ENCODE data around the gene RACGAP1.

RACGAP1 gene, protein sequence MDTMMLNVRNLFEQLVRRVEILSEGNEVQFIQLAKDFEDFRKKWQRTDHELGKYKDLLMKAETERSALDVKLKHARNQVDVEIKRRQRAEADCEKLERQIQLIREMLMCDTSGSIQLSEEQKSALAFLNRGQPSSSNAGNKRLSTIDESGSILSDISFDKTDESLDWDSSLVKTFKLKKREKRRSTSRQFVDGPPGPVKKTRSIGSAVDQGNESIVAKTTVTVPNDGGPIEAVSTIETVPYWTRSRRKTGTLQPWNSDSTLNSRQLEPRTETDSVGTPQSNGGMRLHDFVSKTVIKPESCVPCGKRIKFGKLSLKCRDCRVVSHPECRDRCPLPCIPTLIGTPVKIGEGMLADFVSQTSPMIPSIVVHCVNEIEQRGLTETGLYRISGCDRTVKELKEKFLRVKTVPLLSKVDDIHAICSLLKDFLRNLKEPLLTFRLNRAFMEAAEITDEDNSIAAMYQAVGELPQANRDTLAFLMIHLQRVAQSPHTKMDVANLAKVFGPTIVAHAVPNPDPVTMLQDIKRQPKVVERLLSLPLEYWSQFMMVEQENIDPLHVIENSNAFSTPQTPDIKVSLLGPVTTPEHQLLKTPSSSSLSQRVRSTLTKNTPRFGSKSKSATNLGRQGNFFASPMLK

DNA sequence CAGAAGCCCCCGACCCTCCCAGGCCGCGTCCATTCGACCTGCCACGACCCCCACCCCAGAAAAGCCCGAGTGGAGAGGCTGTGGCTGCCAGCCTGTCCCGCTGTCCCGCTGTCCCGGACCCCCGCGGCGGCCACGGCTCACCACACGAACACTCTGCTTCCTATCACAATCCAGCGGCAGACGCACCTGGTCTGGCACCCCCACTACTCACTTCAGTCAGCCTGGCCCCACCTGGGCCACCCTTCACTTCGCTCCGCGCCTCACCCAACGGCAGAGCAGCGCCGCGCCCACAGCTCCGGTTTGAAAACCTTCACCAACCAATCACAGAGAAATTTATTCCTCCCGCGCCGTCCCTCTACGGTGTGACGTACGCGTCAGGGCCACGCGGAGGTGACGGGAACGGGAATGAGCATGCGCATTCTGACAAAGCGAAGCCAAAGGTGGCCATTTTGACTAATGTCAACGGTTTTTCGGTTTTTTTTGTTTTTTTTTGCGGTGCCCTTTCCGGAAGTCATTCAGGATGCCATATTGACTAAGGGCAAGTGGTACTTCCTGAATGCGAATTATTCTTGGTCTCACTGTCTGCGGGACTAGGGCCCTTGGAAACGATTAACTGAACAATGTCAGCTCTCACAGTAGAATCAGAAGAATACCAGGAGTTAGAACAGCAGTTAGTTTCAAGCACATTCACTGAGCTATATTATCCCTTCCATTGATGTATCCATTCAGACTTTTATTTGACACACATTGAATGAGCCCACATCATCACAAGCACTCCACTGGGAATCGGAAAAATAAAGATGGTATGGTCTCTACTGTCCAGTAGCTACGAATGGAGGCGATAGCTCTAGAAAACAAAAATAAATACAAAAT lies at the start of gene RACGAP1:
Gene RACGAP1 (minus strand): TSS at position 308 of the 873 bp plus-strand sequence. CDS start 8,779 bp downstream, outside the sequence.
- DNase-seq, result peak; percentile 98

DNA sequence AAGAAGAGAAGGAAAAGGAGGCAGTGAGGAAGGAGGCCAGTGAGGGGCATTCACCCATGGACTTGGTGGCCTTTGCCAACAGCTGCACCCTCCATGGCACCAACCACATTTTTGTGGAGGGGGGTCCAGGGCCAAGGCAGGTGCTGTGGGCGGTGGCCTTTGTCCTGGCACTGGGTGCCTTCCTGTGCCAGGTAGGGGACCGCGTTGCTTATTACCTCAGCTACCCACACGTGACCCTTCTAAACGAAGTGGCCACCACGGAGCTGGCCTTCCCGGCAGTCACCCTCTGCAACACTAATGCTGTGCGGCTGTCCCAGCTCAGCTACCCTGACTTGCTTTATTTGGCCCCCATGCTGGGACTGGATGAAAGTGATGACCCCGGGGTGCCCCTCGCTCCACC lies 48.4 kb upstream of the RACGAP1 start:
- DNase-seq, result no peak

DNA sequence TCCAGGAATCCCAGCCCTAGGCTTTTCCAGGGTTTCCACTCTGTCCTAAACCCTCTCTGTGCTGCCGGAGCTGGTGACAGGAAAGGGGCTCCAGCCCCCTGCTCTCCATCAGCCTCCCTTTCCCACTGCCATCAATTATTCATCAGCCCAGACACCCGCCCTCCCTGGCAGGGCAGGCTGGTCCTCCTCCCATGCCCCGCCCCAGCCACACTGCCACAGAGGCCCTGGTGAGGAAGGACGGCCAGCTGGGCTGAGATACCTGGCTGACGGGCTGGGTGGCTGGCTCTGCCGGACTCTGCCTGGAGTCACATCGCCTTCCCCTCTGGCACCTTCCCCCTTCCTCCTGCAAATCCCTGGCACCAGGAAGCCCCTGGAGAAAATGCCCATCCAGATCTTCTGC lies 47.9 kb upstream of the RACGAP1 start:
- no peak for DNase-seq

DNA sequence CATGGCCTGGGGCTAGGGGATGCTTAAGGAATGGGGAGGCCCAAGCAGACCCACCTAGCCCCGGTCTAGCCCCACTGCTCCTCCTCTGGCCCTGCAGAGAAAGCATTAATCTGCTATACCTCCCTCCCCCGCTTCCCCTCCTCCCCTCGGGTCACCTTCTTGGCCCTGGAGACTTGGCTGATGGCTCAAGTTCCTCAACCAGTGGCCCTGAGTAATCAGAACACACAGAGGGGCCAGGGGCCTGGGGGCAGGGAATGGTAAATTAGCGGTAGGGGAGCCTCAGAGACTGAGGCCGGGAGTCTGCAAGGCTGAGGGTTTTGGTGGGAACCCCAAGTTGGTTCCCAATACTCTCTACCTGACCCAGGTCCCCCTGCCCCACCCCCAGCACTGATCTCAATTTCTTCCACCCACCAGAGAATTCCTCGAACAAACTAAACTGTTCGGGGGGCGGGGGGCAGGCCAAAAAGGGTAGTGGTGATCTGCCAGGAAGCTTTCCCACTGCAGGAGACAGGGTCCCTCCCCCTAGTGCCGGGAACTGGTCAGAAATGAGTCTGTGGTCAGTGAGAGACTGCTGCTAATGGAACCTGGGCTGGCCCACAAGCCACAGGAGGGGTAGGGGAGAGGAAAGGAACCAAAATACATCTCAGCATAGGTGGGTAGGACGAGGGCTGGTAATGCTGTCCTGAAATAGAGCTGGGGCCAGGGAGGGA lies 47.1 kb upstream of the RACGAP1 start:
- no peak for DNase-seq

DNA sequence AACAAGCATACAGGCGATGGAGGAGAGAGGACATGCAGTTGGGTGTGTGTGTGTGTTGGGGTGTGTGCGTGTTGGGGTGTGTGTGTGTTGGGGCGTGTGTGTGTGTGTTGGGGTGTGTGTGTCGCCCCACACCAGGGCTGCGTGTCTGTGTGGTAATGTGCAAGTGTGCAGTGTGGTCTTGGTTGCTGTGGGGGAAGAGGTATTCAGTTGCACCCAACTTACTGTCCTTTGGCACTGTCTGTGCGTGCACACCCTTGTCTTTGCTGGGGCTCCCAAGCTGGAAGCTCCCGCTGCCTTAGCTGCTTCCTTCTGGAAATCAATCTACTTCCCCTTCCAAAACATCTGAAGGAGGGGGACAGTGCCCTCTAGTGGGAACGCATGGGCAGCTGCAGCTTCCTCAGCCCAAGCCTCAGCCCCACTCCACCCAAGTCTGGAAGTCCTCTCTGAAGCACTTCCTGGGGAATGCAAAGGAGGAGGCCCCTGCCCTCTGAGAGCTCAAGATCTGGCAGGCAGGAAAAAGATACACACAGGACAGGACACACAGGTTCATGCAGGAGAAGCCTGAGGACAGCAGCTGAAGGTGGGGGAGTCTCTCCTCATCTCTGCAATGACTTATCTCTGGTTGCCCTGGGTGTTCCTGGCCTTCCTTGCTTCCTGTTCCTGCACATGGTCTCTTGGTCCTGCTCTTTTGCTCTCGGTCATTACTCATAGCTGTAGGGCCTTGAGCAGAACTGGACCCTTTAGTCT lies 45.2 kb upstream of the RACGAP1 start:
- peak; percentile 61 for DNase-seq

DNA sequence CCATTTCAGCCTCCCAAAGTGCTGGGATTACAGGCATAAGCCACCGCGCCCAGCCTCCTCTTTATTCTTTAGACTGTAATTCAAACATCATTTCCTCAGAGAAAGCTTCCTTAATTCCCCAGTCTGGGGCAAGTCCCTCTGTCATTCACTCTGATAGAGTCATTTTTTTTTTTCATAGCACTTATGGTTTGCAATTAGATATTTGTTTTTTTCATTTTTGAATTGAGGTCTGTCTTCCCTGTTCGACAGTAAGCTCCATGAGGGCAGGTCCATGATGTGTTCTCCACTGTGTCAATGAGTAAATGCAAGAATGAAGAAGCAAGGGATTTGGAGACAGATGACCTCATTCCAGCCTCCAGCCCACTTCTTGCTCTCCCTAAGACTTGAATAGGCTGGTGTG lies 44.2 kb upstream of the RACGAP1 start:
- no peak for DNase-seq

DNA sequence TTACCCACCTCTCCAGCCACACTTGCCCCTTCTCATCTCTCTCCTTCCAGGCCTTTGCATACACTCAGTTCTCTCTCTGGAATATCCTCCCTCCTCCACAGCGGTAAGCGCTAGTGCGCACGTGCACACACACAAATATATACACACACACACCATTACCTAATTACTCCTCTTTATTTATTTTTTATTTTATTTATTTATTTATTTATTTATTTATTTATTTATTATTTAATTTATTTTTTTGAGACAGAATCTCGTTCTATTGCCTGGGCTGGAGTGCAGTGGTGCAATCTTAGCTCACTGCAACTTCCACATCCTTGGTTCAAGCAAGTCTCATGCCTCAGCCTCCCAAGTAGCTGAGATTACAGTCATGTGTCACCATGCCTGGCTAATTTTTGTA lies 43.8 kb upstream of the RACGAP1 start:
- DNase-seq, result no peak

DNA sequence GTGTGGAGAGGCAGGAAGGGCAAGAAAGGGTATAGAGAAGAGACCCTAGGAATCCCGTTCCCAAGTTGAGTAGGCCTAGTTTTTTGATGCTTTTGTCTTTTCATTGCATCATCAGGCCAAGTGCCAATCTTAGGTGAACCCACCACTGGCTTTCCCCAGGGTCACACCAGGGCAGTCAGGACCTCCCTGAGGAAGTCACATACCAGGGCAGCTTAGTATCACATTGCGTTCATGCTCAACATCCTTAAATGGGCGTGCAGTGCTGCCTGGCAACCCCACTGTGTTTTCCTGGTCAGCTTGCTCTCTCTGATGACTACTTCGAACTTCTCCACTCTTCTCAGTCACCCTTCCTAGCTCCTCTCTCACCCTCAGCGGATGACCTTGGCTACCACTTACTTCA lies 41.1 kb upstream of the RACGAP1 start:
- no peak for DNase-seq

DNA sequence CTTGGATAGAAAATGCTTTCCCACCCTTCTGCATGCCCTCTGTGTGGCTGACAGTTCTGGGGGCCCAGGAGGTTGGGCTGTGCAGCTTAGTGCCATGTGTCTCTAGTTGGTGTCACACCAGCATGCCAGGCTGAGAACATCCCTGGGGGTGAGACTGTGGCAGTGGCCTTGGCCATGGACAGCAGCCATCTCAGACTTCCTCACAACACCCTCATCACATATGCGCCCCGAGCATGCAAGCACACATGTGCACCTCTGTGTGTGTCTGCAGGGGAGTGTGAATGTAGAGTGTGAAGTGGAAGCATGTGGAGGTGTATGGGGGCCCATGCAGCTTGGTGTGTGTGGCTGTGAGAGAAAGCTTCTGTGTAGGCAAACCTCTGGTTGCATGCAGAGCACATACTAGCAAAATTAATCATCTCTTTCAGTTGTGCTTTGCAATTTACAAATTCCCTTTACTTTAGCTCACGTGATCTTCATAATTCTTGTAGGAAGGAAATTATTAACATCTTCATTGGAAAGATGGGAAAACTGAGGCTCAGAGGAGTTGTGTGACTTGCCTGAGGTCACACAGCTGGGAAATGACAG lies 40.5 kb upstream of the RACGAP1 start:
- no peak for DNase-seq

DNA sequence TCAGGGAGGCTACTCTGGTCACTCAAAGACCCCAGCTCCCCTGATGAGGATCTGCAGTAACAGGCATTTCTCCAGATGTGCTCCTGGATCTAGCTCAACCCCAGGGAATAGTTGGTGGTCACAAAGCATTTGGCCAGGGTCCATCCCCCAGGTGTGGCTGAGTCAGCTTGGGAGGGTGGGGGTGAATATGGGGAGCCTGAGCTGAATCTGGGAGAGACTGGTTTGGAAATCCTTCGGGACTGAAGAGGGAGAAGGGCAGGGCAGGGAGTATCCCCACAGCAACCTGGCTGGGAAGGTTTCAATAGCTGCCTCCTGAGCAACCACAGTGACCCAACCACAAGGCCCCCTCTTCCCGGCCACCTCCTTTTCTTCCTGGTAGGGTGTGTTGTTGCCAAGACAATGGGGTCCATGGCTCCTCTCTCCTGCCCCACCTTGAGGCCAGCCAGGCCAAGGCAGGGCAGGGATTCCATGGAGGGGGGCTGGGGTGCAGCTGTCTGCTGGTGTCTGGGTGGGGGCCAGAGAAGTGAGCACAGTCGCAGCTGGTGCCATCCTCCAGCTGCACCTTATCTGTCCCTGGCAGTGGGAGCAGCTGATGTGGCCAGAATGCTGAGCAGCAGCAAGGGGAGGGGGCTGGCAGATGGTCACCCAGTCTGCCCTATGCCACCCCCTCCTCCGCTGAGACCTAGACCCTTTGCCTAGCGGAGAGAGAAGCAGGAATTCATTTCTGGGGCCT lies 37.6 kb upstream of the RACGAP1 start:
- no peak for DNase-seq

DNA sequence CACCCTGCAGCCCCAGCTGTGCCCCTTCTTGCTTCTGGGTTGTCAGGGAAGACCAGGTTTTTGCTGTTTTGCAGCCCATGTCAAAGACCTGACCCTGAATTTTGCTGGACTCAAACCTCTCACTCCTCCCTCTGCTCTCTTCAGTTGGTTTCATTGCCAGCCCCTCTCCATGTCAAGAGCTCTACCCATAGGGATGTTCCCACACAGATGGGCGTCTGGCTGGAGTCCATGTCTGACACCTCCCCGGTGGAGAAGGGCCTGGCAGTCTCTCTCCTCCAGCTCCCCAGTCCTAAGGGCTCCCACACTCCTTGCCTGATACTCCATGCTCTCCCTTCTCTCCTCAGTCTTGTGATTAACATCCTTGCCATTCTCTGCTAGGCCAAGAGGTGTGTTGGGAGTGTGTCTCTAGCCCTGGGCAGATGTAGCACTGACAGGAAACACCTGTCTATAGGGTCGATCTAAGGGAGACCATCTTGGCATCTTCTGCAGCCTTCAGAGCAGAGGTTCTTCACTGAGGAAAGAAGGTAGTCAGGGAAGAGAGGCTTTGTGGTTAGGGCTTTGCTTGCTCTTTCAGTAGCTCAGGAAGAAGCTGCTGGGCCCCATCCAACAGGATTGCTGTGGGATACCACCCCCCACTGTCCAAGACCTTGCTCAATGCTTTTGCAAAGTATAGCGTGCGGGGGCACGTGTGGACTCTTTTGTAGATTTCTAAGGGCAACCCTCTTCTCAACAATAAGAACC lies 36.8 kb upstream of the RACGAP1 start:
- no peak for DNase-seq

DNA sequence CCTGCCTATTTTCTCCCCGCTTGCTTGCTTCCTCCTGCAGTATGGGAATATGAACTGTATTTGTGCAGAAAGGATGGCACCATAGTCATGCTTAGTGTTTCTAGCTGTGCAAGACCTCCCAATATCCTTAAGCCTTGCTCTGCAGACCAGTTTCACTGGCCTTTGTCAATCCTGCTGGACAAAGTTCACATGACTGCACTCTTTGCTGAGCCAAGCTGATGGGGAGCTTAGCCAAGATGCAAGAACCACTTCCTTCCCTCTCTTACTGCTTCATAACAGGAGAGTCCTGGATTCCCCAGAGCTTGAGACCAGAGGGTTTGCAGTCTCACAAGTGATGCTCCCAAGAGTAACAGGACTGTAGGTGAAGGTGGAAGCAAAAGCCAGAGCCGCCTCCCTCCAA lies 35.9 kb upstream of the RACGAP1 start:
- no peak for DNase-seq

DNA sequence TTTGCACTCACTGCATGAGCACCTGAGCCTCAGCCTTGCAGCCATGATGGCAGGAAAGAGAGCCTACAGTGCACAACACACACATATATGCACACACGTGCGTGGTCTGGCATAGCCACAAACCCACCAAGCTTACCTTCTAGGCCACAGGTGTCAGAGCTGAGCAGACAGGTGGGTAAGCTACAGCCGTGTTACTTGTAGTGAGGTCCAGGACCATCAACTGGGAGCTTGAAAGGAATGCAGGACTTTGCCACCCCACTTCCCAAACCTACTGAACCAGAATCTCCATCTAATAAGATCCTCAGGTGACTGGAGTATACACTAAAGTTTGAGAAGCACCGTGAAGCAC lies 34.8 kb upstream of the RACGAP1 start:
- no peak for DNase-seq

DNA sequence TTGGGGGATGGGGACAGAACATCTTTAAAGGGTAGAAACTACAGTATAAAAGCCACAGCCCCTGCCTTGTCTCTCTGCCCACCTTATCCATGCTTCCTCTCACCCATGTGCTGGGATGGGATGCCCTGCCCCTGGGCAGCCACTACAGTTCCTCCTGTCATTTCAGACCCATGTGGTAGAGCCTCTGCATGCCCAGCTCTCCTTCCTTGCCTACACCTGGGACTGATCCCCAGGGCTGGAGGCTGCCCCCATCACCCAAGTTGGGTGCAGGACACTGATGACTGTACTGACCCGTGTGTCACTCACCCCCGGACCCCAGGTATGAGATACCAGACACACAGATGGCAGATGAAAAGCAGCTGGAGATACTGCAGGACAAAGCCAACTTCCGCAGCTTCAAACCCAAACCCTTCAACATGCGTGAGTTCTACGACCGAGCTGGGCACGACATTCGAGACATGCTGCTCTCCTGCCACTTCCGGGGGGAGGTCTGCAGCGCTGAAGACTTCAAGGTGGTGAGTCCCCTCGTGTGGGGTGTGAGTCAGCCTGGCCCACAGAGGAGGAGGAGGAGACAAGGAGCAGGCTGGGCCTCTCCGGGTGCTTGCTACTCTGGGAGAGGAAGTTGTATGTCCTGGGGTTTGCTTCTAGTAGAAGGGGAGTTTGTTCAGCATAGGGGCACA lies 34.3 kb upstream of the RACGAP1 start:
- DNase-seq, result peak; percentile 48

DNA sequence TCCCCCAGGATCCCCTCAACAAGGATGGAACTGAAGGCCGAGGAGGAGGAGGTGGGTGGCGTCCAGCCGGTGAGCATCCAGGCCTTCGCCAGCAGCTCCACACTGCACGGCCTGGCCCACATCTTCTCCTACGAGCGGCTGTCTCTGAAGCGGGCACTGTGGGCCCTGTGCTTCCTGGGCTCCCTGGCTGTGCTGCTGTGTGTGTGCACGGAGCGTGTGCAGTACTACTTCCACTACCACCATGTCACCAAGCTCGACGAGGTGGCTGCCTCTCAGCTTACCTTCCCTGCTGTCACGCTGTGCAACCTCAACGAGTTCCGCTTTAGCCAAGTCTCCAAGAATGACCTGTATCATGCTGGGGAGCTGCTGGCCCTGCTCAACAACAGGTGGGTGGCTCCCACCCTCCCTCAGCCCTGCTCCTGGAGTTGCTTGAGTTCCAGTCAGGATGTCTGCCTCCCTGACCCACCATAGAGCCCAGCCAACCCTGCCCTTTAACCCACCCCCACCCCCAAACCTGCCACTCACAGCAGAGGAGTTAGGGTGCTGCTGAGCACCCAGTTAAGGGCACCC lies 33.5 kb upstream of the RACGAP1 start:
- DNase-seq, result no peak

DNA sequence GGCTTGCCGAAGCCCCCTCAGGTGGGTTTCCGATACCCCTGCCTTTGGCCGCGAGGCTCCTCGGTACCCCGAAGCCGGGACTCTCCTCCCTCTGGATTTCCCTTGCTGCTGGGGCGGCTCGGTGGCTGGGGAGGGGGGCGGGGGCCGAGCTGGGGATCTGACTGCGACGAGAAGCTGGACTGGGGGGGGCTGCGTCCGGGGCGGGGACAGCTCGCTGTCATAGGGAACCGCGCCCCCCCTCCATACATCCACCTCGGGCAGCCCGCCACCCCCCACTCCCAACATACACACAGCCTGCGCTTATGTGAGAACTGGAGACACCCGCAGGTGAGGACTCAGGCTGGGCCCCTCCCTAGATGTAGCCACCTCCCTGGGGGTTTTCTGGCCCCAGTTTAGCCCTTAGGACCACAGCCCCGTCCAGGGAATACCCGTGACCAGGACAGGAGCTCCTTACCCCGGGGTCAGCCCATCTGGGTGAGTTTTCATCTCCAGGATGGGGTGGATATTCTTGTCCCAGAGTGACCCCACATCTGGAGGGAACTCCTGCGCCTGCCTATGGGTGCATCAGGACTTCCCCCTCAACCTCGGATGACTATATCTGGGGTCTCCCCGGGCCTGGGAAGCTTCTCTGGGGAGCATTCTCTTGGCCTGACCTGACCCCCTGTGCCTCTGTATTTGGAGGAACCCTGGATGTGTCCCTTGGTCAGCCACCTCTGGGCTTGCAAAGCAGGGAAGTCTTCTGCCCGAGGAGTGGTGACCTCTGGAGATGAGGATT lies 32.8 kb upstream of the RACGAP1 start:
- no peak for DNase-seq

DNA sequence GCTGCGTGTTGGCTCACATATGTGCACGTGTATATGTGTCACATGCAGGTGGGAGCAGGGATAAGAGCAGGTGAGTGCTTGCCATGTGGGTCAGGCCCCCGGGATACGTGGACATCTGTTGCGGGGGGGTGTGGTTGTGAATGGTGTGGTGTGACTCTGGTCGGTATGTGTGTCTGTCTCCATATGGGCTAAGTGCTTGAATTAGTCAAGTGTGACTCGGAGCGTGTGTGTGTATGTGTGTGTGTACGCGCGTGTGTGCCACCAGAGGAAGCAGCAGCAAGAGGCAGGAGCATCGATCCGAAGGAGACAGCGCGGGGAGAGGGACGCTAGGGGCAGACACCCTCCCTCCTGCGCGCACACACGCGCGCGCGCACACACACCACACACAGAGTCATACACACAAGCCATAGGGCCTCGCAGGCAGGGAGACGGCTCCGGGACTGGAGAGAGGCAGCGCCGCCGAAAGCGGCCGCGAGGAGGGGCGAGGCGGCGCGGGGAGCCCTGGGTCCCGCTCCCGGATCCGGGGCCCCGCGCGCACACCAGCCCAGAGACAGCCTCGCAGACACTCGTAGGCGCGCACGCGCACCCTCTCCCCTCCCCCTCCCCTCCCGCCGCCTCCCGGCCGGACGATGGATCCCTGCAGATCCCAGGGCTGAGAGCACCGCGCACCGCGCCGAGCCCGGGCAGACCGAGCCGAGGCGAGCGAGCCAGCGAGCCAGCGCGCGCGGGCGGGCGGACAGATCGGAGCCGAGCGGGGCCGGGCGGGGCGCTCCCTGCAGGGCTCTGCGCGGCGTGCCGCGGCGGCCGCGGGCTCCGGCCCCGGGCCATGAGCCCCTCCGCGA lies 31.9 kb upstream of the RACGAP1 start, which contains the start of gene ASIC1:
Gene ASIC1 (plus strand): TSS at position 597 of the 842 bp plus-strand sequence. CDS start 1,171 bp downstream, outside the sequence.
- peak; percentile 20 for DNase-seq

DNA sequence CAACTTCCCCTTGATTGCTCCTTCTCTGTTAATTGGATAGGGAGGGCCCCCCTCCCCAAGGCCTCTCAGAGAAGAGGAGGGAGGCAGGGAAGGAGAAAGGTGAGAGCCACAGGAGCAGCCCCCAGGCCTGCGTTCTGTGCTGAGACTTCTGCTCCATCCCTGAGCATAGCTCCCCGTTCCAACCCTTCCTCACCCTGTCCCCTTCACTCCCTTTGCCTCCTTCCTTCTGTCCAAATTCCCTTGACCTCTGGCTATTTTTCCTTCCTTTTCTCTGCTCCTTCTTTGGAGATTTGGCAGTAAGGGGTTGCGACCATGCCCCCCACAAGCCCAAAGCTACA lies 31.3 kb upstream of the RACGAP1 start:
- no peak for DNase-seq

All from CD4-positive, alpha-beta T cell treated with Interleukin-4 for 4 hours (primary cell).